Mucosa of descending colon (tissue), 3 donors: ENCODE data around the gene NLGN3. TPM values are rescaled to one million over a fixed set of nuclear protein-coding genes. Genes with fewer than 3 reads are reported as not detected.

Experiments used
- ATAC-seq: fragments of 200-7000 bp; cut with Tn5 transposase; one replicate; pipeline ENCODE4 v1.9.1; 2020; ENCODE audit warnings: mild to moderate bottlenecking, moderate library complexity
- DNase-seq, 3 donors: peaks; one replicate each; pipeline ENCODE4 v3.0.0-alpha.2; 2020
- H3K36me3 ChIP-seq: fragments of 200-600 bp; one replicate; pipeline ENCODE4 v1.8.0; 2021; ENCODE audit warnings: low read depth, mild to moderate bottlenecking
- H3K4me1 ChIP-seq: fragments of 200-600 bp; one replicate; pipeline ENCODE4 v1.8.0; 2021; ENCODE audit warnings: low read depth, mild to moderate bottlenecking
- H3K4me3 ChIP-seq: fragments of 200-600 bp; one replicate; pipeline ENCODE4 v1.8.0; 2021; ENCODE audit warnings: mild to moderate bottlenecking
- H3K9me3 ChIP-seq: fragments of 200-600 bp; one replicate; pipeline ENCODE4 v1.8.0; 2021; ENCODE audit warnings: mild to moderate bottlenecking
- CTCF ChIP-seq: fragments of 200-600 bp; IDR thresholded peaks from one replicate; pipeline ENCODE4 v1.8.0; 2022; ENCODE audit warnings: antibody characterized with exemption, mild to moderate bottlenecking
- intact Hi-C, 2 donors: fragments of 100-400 bp; cut with DNase I in 1 of 2; cut with micrococcal nuclease in 1 of 2; formaldehyde crosslinking; loops; one replicate each; pipeline versions ENCODE4 v1.11.0 to v1.11.1; 2022; cut with DNase I, micrococcal nuclease
- total RNA-seq, 3 donors: library from RNA; stranded (reverse); fragmentation: NEBNext Ultra II Directional in 2 of 3; extraction: Animal tissue kit (Norgen Biotek cat#: 25700) in 2 of 3; gene quantifications; one replicate each; pipeline versions ENCODE4 v1.2.1 to v1.2.4, GENCODE V29; 2021 to 2023
- donor health status: DM: no; HTN: no; CAD: no; lungs with moderate emphysema.
- donor health status: DM: no; HTN: no; CAD: no.
- donor health status: DM: no; HTN: yes; CAD: no.

Gene NLGN3
- total RNA-seq, 3 donors from 2014 or later: 0.46 to 3.1 (median 0.94) TPM

- no peak for TF ChIP-seq CTCF
- ATAC-seq: no peak
Observed at GRCh38 chrX:71143508-71143907, 1.1 kb upstream of the NLGN3 start.

GRCh38 chrX:71147496-71148277, 3.0 kb downstream of the NLGN3 start:
- H3K4me3 ChIP-seq: no peak overlapping the region
- no peaks in the 10 kb centered on the region for H3K9me3 ChIP-seq
- no peaks in the 10 kb centered on the region for H3K4me1 ChIP-seq
- DNase-seq (no peak), ATAC-seq (no peak)
- intact Hi-C loops: no loop called here
- H3K36me3 ChIP-seq: no peaks in the 10 kb centered on the region
- no peak for TF ChIP-seq CTCF

More at GRCh38 chrX:71143508-71143907, 1.1 kb upstream of the NLGN3 start:
- Histone ChIP-seq H3K4me1 (no peaks in the 10 kb centered on the region), H3K9me3 (no peaks in the 10 kb centered on the region), H3K36me3 (no peaks in the 10 kb centered on the region), H3K4me3 (no peak overlapping the region)
- peak in 1 of 3 donors; percentile 55 for DNase-seq
- intact Hi-C loops: no loop called here

GRCh38 chrX:71148278-71148663, 3.6 kb downstream of the NLGN3 start:
- Histone ChIP-seq H3K4me3 (no peak overlapping the region), H3K9me3 (no peaks in the 10 kb centered on the region), H3K4me1 (no peaks in the 10 kb centered on the region), H3K36me3 (no peaks in the 10 kb centered on the region)
- ATAC-seq (no peak), DNase-seq (no peak)
- intact Hi-C loops: no loop called here
- TF ChIP-seq CTCF: no peak

GRCh38 chrX:71151366-71151765, 6.7 kb downstream of the NLGN3 start:
- no peak overlapping the region for H3K4me3 ChIP-seq
- H3K4me1 ChIP-seq: no peaks in the 10 kb centered on the region
- TF ChIP-seq CTCF: no peak
- intact Hi-C loops: no loop called here
- no peaks in the 10 kb centered on the region for H3K36me3 ChIP-seq
- no peaks in the 10 kb centered on the region for H3K9me3 ChIP-seq
- no peak for DNase-seq
- no peak for ATAC-seq

GRCh38 chrX:71154196-71154595, 9.6 kb downstream of the NLGN3 start:
- TF ChIP-seq CTCF: no peak
- ATAC-seq: no peak
- Histone ChIP-seq H3K36me3 (no peaks in the 10 kb centered on the region), H3K9me3 (no peaks in the 10 kb centered on the region), H3K4me3 (no peak overlapping the region), H3K4me1 (no peaks in the 10 kb centered on the region)
- no peak for DNase-seq
- intact Hi-C loops: no loop called here
